Activated naive CD4-positive, alpha-beta T cell treated with anti-CD3 and anti-CD28 coated beads, Interleukin-2, amount 50 U/mL, for 16 hours (primary cell): ENCODE measurements around the gene FAM187B.
A peak's percentile ranks its signal among the peaks of the same experiment; 100 is the strongest.
"Not testable (repeated sequence)": the region's sequence is repeated elsewhere in the genome, so short reads cannot be mapped to it uniquely, and the experiment has no call there.

ENCODE experiments used
- DNase-seq: peaks from one replicate; pipeline ENCODE4 v3.0.0-alpha.2; 2020

The FAM187B gene

DNA sequence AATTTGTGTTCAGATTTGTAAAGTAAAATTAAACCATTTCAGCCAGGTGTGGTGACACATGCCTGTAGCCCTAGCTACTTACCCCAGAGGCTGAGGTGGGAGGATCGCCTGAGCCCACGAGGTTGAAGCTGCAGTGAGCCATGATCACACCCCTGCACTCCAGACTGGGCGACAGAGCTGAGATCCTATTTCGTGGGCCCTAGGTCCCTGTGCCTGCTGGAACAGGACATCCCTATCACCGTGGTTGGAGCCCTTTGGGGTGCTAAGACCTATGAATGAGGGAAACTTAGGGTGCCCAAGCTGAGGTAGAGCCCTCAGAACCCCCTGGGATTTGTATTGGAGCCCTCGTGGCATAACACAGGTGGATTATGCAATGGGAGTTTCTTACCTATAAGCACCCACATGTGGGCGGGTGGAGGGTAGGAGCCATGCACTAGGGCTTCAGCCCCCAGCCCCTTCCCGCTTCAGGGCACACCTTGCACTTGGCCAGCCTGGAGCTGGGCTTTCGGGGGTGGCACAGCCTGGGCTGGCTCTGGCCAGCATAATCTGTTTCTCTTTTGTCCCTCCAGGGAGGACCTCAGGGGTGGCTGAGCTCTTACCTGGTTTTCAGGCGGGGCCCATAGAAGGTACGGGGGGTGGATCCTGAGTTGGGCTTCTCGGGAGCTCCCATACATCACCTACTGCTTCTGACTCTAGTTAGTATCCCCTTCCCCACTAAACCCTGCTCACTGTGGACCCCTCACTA lies 33.0 kb upstream of the FAM187B start:
- peak; percentile 9 for DNase-seq

DNA sequence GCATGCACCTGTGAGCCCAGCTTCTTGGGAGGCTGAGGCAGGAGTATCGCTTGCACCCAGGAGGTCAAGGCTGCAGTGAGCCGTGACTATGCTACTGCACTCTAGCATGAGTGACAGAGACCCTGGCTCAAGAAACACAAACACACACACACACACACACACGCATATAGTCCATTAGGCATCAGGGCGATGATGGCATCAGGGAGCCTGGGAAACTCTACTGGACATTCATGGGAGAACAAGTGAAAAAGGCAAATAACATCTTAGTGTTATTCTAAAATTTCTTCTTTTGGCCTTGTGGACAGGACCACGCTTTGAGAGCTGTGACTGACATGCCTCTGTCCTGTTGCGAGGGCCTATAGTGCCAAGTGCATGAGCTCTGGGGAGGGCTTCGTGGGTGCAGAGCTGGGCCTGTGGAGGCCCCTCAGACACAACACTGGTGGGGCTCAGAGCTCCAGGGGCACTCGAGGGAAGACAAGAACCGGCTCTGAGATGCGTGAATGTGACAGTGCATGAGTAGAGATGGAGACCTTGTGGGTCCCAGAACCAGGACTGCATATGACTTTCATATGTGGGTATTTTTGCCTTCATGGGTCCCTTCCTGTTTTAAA lies 32.3 kb upstream of the FAM187B start:
- DNase-seq, result peak; percentile 8

DNA sequence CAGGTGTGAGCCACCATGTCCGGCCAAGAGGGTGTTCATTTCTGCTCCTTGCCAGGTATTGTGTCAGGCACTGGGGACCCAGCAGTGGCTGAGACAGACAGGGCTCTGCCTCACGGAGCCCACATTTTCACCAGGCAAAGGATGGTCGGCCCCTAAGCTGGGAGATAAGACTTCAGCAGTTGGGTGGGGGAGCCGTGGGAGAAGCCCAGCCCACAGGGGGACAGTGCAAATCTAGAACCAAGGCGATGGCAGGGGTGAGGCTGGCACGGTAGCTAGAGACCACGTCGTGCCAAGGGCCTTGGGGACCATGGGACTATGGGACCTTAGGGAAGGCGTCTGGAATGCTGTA lies 28.5 kb upstream of the FAM187B start:
- peak; percentile 7 for DNase-seq

DNA sequence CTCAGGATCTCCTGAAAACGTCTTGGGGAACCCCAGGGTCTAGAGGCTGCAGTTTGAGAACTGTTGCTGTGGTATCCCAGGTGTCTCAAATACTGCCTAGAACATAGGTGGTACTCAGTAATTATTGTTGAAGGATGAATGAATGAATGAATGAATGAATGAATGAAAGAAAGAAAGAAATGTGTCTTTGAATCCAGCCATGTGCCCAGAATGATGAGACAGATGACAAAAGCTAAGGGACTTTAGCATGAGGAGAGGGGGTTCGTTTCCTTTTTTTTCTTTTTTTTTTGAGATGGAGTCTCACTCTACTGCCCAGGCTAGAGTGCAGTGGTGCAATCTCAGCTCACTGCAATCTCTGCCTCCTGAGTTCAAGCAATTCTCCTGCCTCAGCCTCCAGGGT lies 28.0 kb upstream of the FAM187B start:
- DNase-seq, result no peak

- no peak for DNase-seq
Measured at GRCh38 chr19:35254341-35255297, 26.1 kb upstream of the FAM187B start.

DNA sequence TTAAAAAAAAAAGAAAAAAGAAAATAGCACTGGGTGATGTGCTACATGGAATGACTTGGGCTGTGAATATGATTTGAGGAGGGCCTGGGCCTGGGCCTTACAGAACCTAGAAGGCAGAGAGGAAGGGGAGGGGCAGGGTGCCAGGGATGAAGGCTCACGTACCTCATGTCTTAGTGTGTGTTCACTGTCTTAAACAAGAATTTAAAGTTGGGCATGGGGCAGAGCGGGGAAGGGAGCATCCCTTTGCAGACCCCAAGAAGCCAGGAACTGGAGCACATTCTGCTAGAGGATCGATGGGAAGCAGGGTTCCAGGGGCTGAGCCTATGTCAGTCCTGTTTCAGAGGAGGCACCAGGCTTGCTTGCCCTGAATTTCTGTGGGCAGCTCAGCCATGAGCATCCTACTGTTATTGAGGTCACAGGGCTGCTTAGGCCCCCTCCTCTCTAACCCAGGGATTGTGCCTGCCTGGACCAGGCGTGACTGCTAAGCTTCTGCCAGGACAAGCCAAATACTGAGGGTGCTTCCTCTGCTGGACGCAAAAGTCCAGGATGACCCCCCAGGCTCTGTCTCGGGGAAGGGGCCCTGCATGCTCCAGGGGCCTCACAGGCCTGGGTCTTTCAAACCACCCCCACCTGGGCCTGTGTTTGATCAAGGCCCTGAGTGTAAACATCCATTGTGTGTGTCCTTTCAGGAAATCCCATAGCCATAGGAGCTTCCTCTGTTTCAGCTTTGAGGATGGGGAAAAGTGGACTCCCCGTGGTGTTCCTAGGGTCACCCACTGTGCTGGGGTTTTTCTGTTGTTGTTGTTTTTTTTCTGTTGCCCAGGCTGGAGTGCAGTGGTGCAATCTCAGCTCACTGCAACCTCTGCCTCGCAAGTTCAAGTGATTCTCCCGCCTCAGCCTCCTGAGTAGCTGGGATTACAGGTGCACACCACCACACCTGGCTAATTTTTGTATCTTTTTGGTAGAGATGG lies 25.1 kb upstream of the FAM187B start:
- no peak for DNase-seq

- DNase-seq, result no peak
Measured at GRCh38 chr19:35251456-35251855, 22.9 kb upstream of the FAM187B start.

DNA sequence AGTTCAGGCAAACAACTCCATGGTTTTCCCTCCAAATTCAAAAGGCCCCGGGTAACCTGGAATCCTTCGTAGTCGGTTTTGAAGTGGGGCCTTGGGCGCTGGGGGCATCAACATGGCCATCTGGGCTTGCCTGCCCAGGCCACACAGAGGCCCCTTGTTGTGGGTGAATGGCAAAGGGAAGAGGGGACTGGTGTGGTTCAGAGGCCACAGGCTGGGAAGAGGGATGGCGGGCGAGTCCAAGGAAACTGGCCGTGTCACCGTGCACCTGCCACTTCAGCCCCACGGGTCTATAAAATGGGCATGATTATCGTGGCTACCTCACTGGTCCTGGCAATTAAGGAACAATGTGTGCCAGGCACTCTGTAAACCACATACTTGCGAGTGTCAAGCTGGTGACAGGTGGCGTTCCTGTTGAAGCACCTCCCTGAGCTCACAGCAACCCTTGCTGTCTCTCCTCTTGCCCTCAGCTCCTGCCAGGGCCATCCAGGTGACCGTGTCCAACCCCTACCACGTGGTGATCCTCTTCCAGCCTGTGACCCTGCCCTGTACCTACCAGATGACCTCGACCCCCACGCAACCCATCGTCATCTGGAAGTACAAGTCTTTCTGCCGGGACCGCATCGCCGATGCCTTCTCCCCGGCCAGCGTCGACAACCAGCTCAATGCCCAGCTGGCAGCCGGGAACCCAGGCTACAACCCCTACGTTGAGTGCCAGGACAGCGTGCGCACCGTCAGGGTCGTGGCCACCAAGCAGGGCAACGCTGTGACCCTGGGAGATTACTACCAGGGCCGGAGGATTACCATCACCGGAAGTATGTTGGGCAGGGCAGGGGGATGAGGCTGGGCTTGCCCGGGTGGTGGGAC lies 21.5 kb upstream of the FAM187B start:
- DNase-seq, result no peak

GRCh38 chr19:35249146-35249847 lies 20.8 kb upstream of the FAM187B start:
- no peak for DNase-seq

GRCh38 chr19:35248310-35249145 lies 20.0 kb upstream of the FAM187B start, which contains the start of gene LSR:
LSR (plus strand) TSS chr19:35249002; CDS start chr19:35249023, 21 bp downstream.
- DNase-seq, result peak; percentile 77

- peak; percentile 59 for DNase-seq
Measured at GRCh38 chr19:35247526-35248309, 19.2 kb upstream of the FAM187B start.

DNA sequence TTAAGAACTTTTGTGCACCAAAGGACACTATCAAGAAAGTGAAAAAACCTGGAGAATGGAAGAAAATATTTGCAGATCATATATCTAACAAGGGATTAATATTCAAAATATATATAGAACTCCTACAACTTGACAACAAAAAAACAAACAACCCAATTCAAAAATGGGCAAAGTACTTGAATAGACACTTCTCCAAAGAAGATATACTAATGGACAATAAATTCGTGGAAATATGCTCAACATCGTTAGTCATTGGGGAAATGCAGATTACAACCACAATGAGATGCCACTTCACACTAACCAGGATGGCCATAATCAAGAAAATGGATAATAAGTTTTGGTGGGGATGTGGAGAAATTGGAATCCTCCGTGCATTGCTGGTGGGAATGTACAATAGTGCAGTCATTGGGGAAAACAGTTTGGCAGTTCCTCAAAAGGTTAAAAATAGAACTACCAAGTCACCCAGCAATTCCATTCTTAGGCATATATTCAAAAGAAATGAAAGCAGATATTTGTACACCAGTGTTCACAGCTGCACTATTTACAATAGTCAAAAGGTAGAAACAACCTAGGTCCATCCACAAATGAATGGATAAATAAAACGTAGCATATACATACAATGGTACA lies 18.0 kb upstream of the FAM187B start:
- no peak for DNase-seq

GRCh38 chr19:35241417-35241816 lies 12.9 kb upstream of the FAM187B start:
- no peak for DNase-seq

GRCh38 chr19:35240327-35240726 lies 11.8 kb upstream of the FAM187B start:
- DNase-seq, result no peak

GRCh38 chr19:35239597-35239996 lies 11.1 kb upstream of the FAM187B start:
- not testable (repeated sequence) for DNase-seq

- no peak for DNase-seq
Measured at GRCh38 chr19:35236638-35237400, 8.3 kb upstream of the FAM187B start.

DNA sequence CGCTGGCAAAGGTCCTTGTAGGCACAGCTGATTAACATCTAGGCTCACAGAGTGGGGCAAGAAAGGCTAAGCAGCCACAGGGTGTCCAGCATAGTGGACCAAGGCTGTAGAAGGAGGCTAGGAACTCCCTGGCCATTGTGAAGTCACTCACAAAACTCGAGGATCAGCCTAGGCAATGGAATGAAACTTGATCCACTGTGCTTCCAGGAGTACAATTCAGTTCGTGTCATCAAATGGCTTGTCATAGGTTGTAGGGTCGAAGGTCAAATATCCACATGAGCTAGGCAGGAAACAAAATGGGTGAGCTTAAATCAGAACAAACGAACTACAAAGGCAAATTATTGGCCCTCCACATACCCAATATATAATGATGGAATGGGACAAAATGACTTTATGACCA lies 4.4 kb upstream of the FAM187B start:
- DNase-seq, result no peak
